IMR-90 (cell line): ENCODE measurements around the gene INPP5A. TPM values are rescaled to one million over a fixed set of nuclear protein-coding genes. Genes with fewer than 3 reads are reported as not detected.

Experiments
- ATAC-seq: fragments of 200-7000 bp; cut with Tn5 transposase; 2 replicates; pipeline ENCODE4 v1.9.1; 2020; ENCODE audit warnings: low read depth, mild to moderate bottlenecking, moderate library complexity
- BruUV-seq: library from RNA; stranded (reverse); fragments of 400-500 nt; replicated peaks from 2 replicates; lab custom pipeline; 2021; lab: Mats Ljungman, UMichigan
- CTCF ChIA-PET: fragments of 300-600 bp; formaldehyde crosslinking; extraction: SDS; loops from one replicate; lab custom pipeline; 2021; ENCODE audit warnings: antibody characterized with exemption; lab: Yijun Ruan, JAX
- POLR2A ChIA-PET: fragments of 300-600 bp; sonication (Branson Sonifier 250); formaldehyde crosslinking; loops from one replicate; lab custom pipeline; 2022; ENCODE audit warnings: antibody characterized with exemption; ENCODE audit not compliant: unreplicated experiment; lab: Charles Lee
- DNase-seq: peaks from one replicate; pipeline ENCODE4 v3.0.0; 2013
- H2AFZ ChIP-seq: replicated peaks from 2 replicates; pipeline ENCODE3; 2013; ENCODE audit warnings: low read length, mild to moderate bottlenecking; ENCODE audit not compliant: poor library complexity
- H2AK5ac ChIP-seq: 2 replicates; pipeline ENCODE4 v1.6.1; 2013; ENCODE audit warnings: low read depth, low read length, inconsistent platforms
- H2AK9ac ChIP-seq: replicated peaks from 2 replicates; pipeline ENCODE3; 2013; ENCODE audit warnings: mild to moderate bottlenecking, low read depth, low read length, moderate library complexity; ENCODE audit not compliant: poor library complexity
- H2BK120ac ChIP-seq: 2 replicates; pipeline ENCODE4 v1.6.1; 2013; ENCODE audit warnings: low read depth, low read length, inconsistent platforms
- H2BK15ac ChIP-seq: 3 replicates; pipeline ENCODE4 v1.6.1; 2013; ENCODE audit warnings: low read depth, low read length, inconsistent platforms
- H2BK20ac ChIP-seq: 2 replicates; pipeline ENCODE4 v1.6.1; 2013; ENCODE audit warnings: low read depth, mild to moderate bottlenecking, inconsistent platforms, low read length, moderate library complexity
- H2BK5ac ChIP-seq: 2 replicates; pipeline ENCODE4 v1.6.1; 2013; ENCODE audit warnings: mild to moderate bottlenecking, low read depth, low read length, inconsistent platforms; ENCODE audit not compliant: poor library complexity, severe bottlenecking
- H3K14ac ChIP-seq: replicated peaks from 2 replicates; pipeline ENCODE4 v1.6.1; 2013; ENCODE audit warnings: low read depth, low read length, inconsistent platforms
- H3K18ac ChIP-seq: 2 replicates; pipeline ENCODE4 v1.6.1; 2013; ENCODE audit warnings: low read depth, low read length, control low read depth
- H3K23ac ChIP-seq: 2 replicates; pipeline ENCODE4 v1.6.1; 2013; ENCODE audit warnings: low read depth, low read length, inconsistent platforms
- H3K27ac ChIP-seq: 2 replicates; pipeline ENCODE4 v1.5.1; 2013; ENCODE audit warnings: mild to moderate bottlenecking, control low read depth, low read length; ENCODE audit not compliant: insufficient read depth
- H3K27me3 ChIP-seq: 2 replicates; pipeline ENCODE4 v1.6.1; 2013; ENCODE audit warnings: low read length; ENCODE audit not compliant: control insufficient read depth, insufficient read depth
- H3K36me3 ChIP-seq: 2 replicates; pipeline ENCODE4 v1.6.1; 2013; ENCODE audit warnings: low read length, mixed read lengths; ENCODE audit not compliant: control insufficient read depth, insufficient read depth
- H3K4ac ChIP-seq: 2 replicates; pipeline ENCODE4 v1.6.1; 2013; ENCODE audit warnings: low read depth, low read length, inconsistent platforms
- H3K4me1 ChIP-seq: 2 replicates; pipeline ENCODE4 v1.6.1; 2013; ENCODE audit warnings: low read length, mixed read lengths; ENCODE audit not compliant: control insufficient read depth, insufficient read depth
- H3K4me2 ChIP-seq: 2 replicates; pipeline ENCODE4 v1.6.1; 2013; ENCODE audit warnings: low read depth, mild to moderate bottlenecking, control low read depth, low read length, moderate library complexity
- H3K4me3 ChIP-seq: 2 replicates; pipeline ENCODE4 v1.5.1; 2013; ENCODE audit warnings: low read depth, mild to moderate bottlenecking, control low read depth, low read length, moderate library complexity; ENCODE audit not compliant: insufficient read depth
- H3K56ac ChIP-seq: 2 replicates; pipeline ENCODE4 v1.6.1; 2013; ENCODE audit warnings: low read length, inconsistent platforms; ENCODE audit not compliant: insufficient read depth; ENCODE audit errors: extremely low read depth
- H3K79me1 ChIP-seq, 2 experiments: 2 replicates each; pipeline ENCODE4 v1.6.1; 2013; ENCODE audit warnings: low read length in 2 of 2, inconsistent platforms in 1 of 2, low read depth in 1 of 2
- H3K9ac ChIP-seq: 2 replicates; pipeline ENCODE4 v1.6.1; 2013; ENCODE audit warnings: low read depth, low read length, control low read depth
- H3K9me1 ChIP-seq: 2 replicates; pipeline ENCODE4 v1.6.1; 2013; ENCODE audit warnings: low read length, inconsistent platforms; ENCODE audit not compliant: insufficient read depth
- H3K9me3 ChIP-seq: 2 replicates; pipeline ENCODE4 v1.6.1; 2013; ENCODE audit warnings: low read length; ENCODE audit not compliant: control insufficient read depth, insufficient read depth
- H4K20me1 ChIP-seq: 2 replicates; pipeline ENCODE4 v1.6.1; 2013; ENCODE audit warnings: low read length, inconsistent platforms; ENCODE audit not compliant: insufficient read depth
- H4K5ac ChIP-seq: 2 replicates; pipeline ENCODE4 v1.6.1; 2013; ENCODE audit warnings: mild to moderate bottlenecking, low read depth, low read length, control low read depth
- H4K8ac ChIP-seq, 2 experiments: 2 replicates each; pipeline ENCODE4 v1.6.1; 2013; ENCODE audit warnings: low read depth in 2 of 2, low read length in 2 of 2, control low read depth in 1 of 2, inconsistent platforms in 1 of 2
- H4K91ac ChIP-seq: 2 replicates; pipeline ENCODE4 v1.6.1; 2013; ENCODE audit warnings: low read depth, low read length, inconsistent platforms; ENCODE audit not compliant: insufficient read depth
- CEBPB ChIP-seq: IDR thresholded peaks from 2 replicates; pipeline ENCODE4 v1.6.1; 2012; ENCODE audit warnings: low read depth, low read length, improper control_type of control experiment
- CTCF ChIP-seq: conservative IDR thresholded peaks from 2 replicates; pipeline ENCODE4 v1.5.1; 2012; ENCODE audit warnings: mild to moderate bottlenecking, low read depth, low read length, improper control_type of control experiment
- ELK1 ChIP-seq: fragments of 150-350 bp; IDR thresholded peaks from 2 replicates; pipeline ENCODE4 v1.6.1; 2016; ENCODE audit warnings: low read depth, mild to moderate bottlenecking, low read length, moderate library complexity, borderline replicate concordance
- FOS ChIP-seq: fragments of 150-350 bp; IDR thresholded peaks from 2 replicates; pipeline ENCODE4 v1.6.1; 2016; ENCODE audit warnings: low read depth, low read length
- MAFK ChIP-seq: IDR thresholded peaks from 2 replicates; pipeline ENCODE4 v1.6.1; 2012; ENCODE audit warnings: low read depth, low read length, improper control_type of control experiment
- MAZ ChIP-seq: IDR thresholded peaks from 2 replicates; pipeline ENCODE4 v1.6.1; 2012; ENCODE audit warnings: low read depth, mild to moderate bottlenecking, low read length, improper control_type of control experiment, moderate library complexity, borderline replicate concordance
- RAD21 ChIP-seq: IDR thresholded peaks from 2 replicates; pipeline ENCODE4 v1.6.1; 2012; ENCODE audit warnings: low read length, improper control_type of control experiment
- RCOR1 ChIP-seq: IDR thresholded peaks from 2 replicates; pipeline ENCODE4 v1.6.1; 2012; ENCODE audit warnings: mild to moderate bottlenecking, low read length, improper control_type of control experiment; ENCODE audit not compliant: insufficient replicate concordance
- SMC3 ChIP-seq: fragments of 150-350 bp; IDR thresholded peaks from 2 replicates; pipeline ENCODE4 v1.6.1; 2016; ENCODE audit warnings: low read depth, mild to moderate bottlenecking, antibody characterized with exemption, low read length, moderate library complexity
- WGBS, 2 experiments: methylation state at CpG; one replicate each; pipeline versions ENCODE4 v1.1.5 to v1.1.7; 2013; ENCODE audit warnings: missing lambda C conversion rate in 2 of 2; ENCODE audit not compliant: insufficient read length in 1 of 2; ENCODE audit errors: extremely low coverage in 2 of 2; 5-methylcytosine and 5-hydroxymethylcytosine counted together
- dilution Hi-C: fragments of 300-500 bp; cut with HindIII; formaldehyde crosslinking; loops from one replicate; pipeline ENCODE4 v1.14.3; 2018; ENCODE audit warnings: low sequenced_read_pairs; ENCODE audit not compliant: unreplicated experiment
- in situ Hi-C: fragments of 300-500 bp; cut with MboI; formaldehyde crosslinking; loops from 3 replicates; pipeline ENCODE4 v1.14.3; 2019; ENCODE audit warnings: low sequenced_read_pairs, inconsistent platforms, mixed read lengths
- intact Hi-C: fragments of 100-400 bp; cut with micrococcal nuclease; formaldehyde crosslinking; loops from 2 replicates; pipeline ENCODE4 v1.10.0; 2022
- polyA plus RNA-seq, 3 experiments: library from polyadenylated mRNA; depleted of rRNA; stranded (reverse); fragments of >200 nt; gene quantifications; 2 replicates each; pipeline ENCODE4 v1.2.3, GENCODE V29; 2012; ENCODE audit warnings: low replicate concordance in 1 of 3
- total RNA-seq: library from RNA; depleted of rRNA; stranded (reverse); fragments of >200 nt; gene quantifications from 2 replicates; pipeline ENCODE4 v1.2.3, GENCODE V29; 2012

The INPP5A gene
- total and polyA plus RNA-seq, 2 of the 4 experiments (the other 2 are of a cell fraction), result 21.4 to 36.7 TPM

GRCh38 chr10:132541129-132541528, 3.5 kb downstream of the INPP5A start:
- no peak overlapping the region for H3K56ac ChIP-seq
- no peak overlapping the region for H2BK120ac ChIP-seq
- H3K4me2 ChIP-seq, result no peak overlapping the region
- H4K8ac ChIP-seq, result no peak overlapping the region
- H2AFZ ChIP-seq, result no peak overlapping the region
- H2BK15ac ChIP-seq, result no peak overlapping the region
- no peak overlapping the region; the same call in 1 of the 2 replicates for H2AK5ac ChIP-seq
- no peaks in the 10 kb centered on the region; the same call in 1 of the 2 replicates for H3K9me1 ChIP-seq
- H3K36me3 ChIP-seq, result no peaks in the 10 kb centered on the region
- in situ Hi-C loops (no loop called here), intact Hi-C loops (no loop called here), dilution Hi-C loops (no loop called here)
- no TSS peak for BruUV-seq
- no peak overlapping the region for H2AK9ac ChIP-seq
- H3K79me1 ChIP-seq, result peaks cover 24 to 85% of the 10 kb centered on the region in 2 experiments
- CTCF ChIA-PET, result no interaction called here
- H3K4me3 ChIP-seq, result no peak overlapping the region
- H3K4me1 ChIP-seq, result peaks cover 23% of the 10 kb centered on the region
- no peak overlapping the region for H3K27ac ChIP-seq
- no peak overlapping the region for H3K18ac ChIP-seq
- H3K27me3 ChIP-seq, result no peaks in the 10 kb centered on the region
- H4K91ac ChIP-seq, result no peak overlapping the region
- no peak overlapping the region for H3K23ac ChIP-seq
- DNase-seq (no peak), ATAC-seq (no peak)
- POLR2A ChIA-PET, result no interaction called here
- no peak overlapping the region for H4K5ac ChIP-seq
- peaks cover 78% of the 10 kb centered on the region for H4K20me1 ChIP-seq
- H3K9ac ChIP-seq, result no peak overlapping the region
- no peaks in the 10 kb centered on the region for H3K9me3 ChIP-seq
- TF ChIP-seq MAFK (no peak), RAD21 (no peak), CEBPB (no peak), MAZ (no peak), CTCF (no peak), FOS (no peak), ELK1 (no peak), RCOR1 (no peak), SMC3 (no peak)
- H2BK20ac ChIP-seq, result no peak overlapping the region
- WGBS, 2 experiments, result 93% methylated on average over 8 of the region's 11 CpGs; no CpG with 5 or more reads in 1 of the 2 experiments
- H2BK5ac ChIP-seq, result no peak overlapping the region
- H3K14ac ChIP-seq, result no peak overlapping the region
- H3K4ac ChIP-seq, result no peak overlapping the region
